Smooth muscle cell (in vitro differentiated cells): Measurements from ENCODE around the gene ANKUB1. TPM values are rescaled to one million over a fixed set of nuclear protein-coding genes. Genes with fewer than 3 reads are reported as not detected.

Experiments used
- DNase-seq: peaks from one replicate; lab custom pipeline; 2025; ENCODE audit not compliant: unreplicated experiment; lab: John Stamatoyannopoulos, UW
- H2AFZ ChIP-seq: fragments of 200-600 bp; sonication (generic); 2 replicates; pipeline ENCODE4 v1.6.0; 2016; ENCODE audit warnings: antibody characterized with exemption, low read depth, mild to moderate bottlenecking
- H3F3A ChIP-seq: fragments of 200-600 bp; sonication (generic); 2 replicates; pipeline ENCODE4 v1.6.0; 2017; ENCODE audit warnings: antibody characterized with exemption, low read depth
- H3K27ac ChIP-seq: fragments of 200-600 bp; sonication (generic); 2 replicates; pipeline ENCODE4 v1.5.1; 2016; ENCODE audit warnings: low read depth, mild to moderate bottlenecking
- H3K27me3 ChIP-seq: fragments of 200-600 bp; sonication (generic); 2 replicates; pipeline ENCODE4 v1.6.1; 2016; ENCODE audit warnings: low read depth, mild to moderate bottlenecking
- H3K36me3 ChIP-seq: fragments of 200-600 bp; sonication (generic); 2 replicates; pipeline ENCODE4 v1.5.1; 2016; ENCODE audit warnings: low read depth
- H3K4me1 ChIP-seq: fragments of 200-600 bp; sonication (generic); 2 replicates; pipeline ENCODE4 v1.5.1; 2016; ENCODE audit warnings: low read depth
- H3K4me2 ChIP-seq: fragments of 200-600 bp; sonication (generic); 2 replicates; pipeline ENCODE4 v1.6.0; 2016; ENCODE audit warnings: mild to moderate bottlenecking
- H3K4me3 ChIP-seq: fragments of 200-600 bp; sonication (generic); 2 replicates; pipeline ENCODE4 v1.5.1; 2016; ENCODE audit warnings: mild to moderate bottlenecking
- H3K79me2 ChIP-seq: fragments of 200-600 bp; sonication (generic); 2 replicates; pipeline ENCODE4 v1.6.0; 2016; ENCODE audit warnings: low read depth, mild to moderate bottlenecking
- H3K9ac ChIP-seq: fragments of 200-600 bp; sonication (generic); 2 replicates; pipeline ENCODE4 v1.6.0; 2016; ENCODE audit warnings: low read depth
- H3K9me3 ChIP-seq: fragments of 200-600 bp; sonication (generic); replicated peaks from 2 replicates; pipeline ENCODE4 v1.5.1; 2016; ENCODE audit warnings: low read depth
- H4K20me1 ChIP-seq: fragments of 200-600 bp; sonication (generic); 2 replicates; pipeline ENCODE4 v1.6.0; 2016; ENCODE audit warnings: low read depth
- CTCF ChIP-seq: fragments of 200-600 bp; sonication (generic); IDR thresholded peaks from 2 replicates; pipeline ENCODE4 v1.5.1; 2017; ENCODE audit warnings: borderline replicate concordance, mild to moderate bottlenecking, antibody characterized with exemption; ENCODE audit not compliant: insufficient read depth, poor library complexity, severe bottlenecking
- whole genome bisulfite sequencing: methylation state at CpG from one replicate; pipeline ENCODE4 v1.1.7; 2016; ENCODE audit warnings: low lambda C conversion rate; 5-methylcytosine and 5-hydroxymethylcytosine counted together
- polyA plus RNA-seq: library from polyadenylated mRNA; unstranded; fragments of >200 nt; fragmentation: Nextera tagmentation; extraction: Ambion mirVana; gene quantifications from 2 replicates; pipeline ENCODE4 v1.2.1, GENCODE V29; 2016
- total RNA-seq: library from RNA; depleted of rRNA; stranded (reverse); fragments of >200 nt; gene quantifications from 2 replicates; pipeline ENCODE4 v1.2.3, GENCODE V29; 2014

ANKUB1 gene
- total and polyA plus RNA-seq, 2 experiments from 2014 or later: not detected

GRCh38 chr3:149726716-149727407 is 65.5 kb downstream of the ANKUB1 start:
- H3F3A ChIP-seq: no peaks in the 10 kb centered on the region
- no peak overlapping the region for H2AFZ ChIP-seq
- no peaks in the 10 kb centered on the region for H3K9me3 ChIP-seq
- H3K4me1 ChIP-seq: no peaks in the 10 kb centered on the region
- H3K79me2 ChIP-seq: no peaks in the 10 kb centered on the region
- WGBS: 95% methylated on average over 2 of the region's 2 CpGs
- no peak for DNase-seq
- no peaks in the 10 kb centered on the region for H3K27me3 ChIP-seq
- TF ChIP-seq CTCF: no peak
- no peak overlapping the region for H3K4me3 ChIP-seq
- no peak overlapping the region for H3K4me2 ChIP-seq
- H4K20me1 ChIP-seq: no peaks in the 10 kb centered on the region
- H3K9ac ChIP-seq: no peak overlapping the region
- H3K27ac ChIP-seq: no peak overlapping the region
- no peaks in the 10 kb centered on the region for H3K36me3 ChIP-seq

GRCh38 chr3:149723781-149724180 is 68.6 kb downstream of the ANKUB1 start:
- no peaks in the 10 kb centered on the region for H3K79me2 ChIP-seq

GRCh38 chr3:149720918-149721317 is 71.4 kb downstream of the ANKUB1 start:
- peaks cover 3% of the 10 kb centered on the region for H3K4me1 ChIP-seq
- H3K27ac ChIP-seq: no peak overlapping the region
- TF ChIP-seq CTCF: no peak
- H3K9me3 ChIP-seq: peaks cover 3% of the 10 kb centered on the region
- no peaks in the 10 kb centered on the region for H3K27me3 ChIP-seq
- no peak for DNase-seq
- no peaks in the 10 kb centered on the region for H4K20me1 ChIP-seq
- no peaks in the 10 kb centered on the region for H3K36me3 ChIP-seq
- no peaks in the 10 kb centered on the region for H3F3A ChIP-seq
- no peak overlapping the region for H3K4me2 ChIP-seq
- H2AFZ ChIP-seq: no peak overlapping the region
- no peak overlapping the region for H3K4me3 ChIP-seq
- no peak overlapping the region for H3K9ac ChIP-seq
- 96% methylated on average over 2 of the region's 2 CpGs for WGBS
- H3K79me2 ChIP-seq: no peaks in the 10 kb centered on the region

More at GRCh38 chr3:149723781-149724180, 68.6 kb downstream of the ANKUB1 start:
- Histone ChIP-seq H2AFZ (no peak overlapping the region), H4K20me1 (no peaks in the 10 kb centered on the region), H3K36me3 (no peaks in the 10 kb centered on the region), H3K27me3 (no peaks in the 10 kb centered on the region), H3K4me3 (no peak overlapping the region), H3K4me2 (no peak overlapping the region), H3K9me3 (peaks cover 3% of the 10 kb centered on the region), H3F3A (no peaks in the 10 kb centered on the region), H3K4me1 (no peaks in the 10 kb centered on the region), H3K27ac (no peak overlapping the region), H3K9ac (no peak overlapping the region)
- TF ChIP-seq CTCF: no peak
- no peak for DNase-seq
